ENCODE data around the gene TSPAN18. TPM values are rescaled to one million over a fixed set of nuclear protein-coding genes. Genes with fewer than 3 reads are reported as not detected.

Gene TSPAN18
- total and polyA plus RNA-seq, 9 donors, result 2.1 to 35.3 (median 14.4) TPM

DNA sequence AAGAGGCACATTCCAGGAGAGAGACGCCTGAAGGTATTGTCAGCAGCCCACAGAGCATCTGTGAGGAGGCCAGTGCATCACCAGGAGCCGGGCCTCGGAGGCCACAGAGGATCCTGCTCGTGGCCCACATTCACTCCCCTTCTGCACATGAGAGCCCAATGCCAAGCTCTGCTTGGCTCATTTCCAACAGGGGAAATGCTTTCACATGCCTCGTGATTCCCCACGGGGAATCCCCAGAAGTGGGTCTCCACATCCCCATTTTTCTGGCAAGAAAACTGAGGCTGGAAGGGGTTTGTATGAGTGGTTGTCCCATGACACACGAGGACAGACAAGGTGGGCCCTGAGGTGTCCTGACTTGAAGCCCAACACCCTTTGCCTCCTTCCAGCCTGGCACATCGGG lies 189.6 kb downstream of the TSPAN18 start:
- intact Hi-C loops (cut with DNase I), result no loop called here
- TF ChIP-seq POLR2A (IDR thresholded peaks at IDR 0.05) (no peak), EP300 (IDR thresholded peaks at IDR 0.05) (no peak)
- TF ChIP-seq, protein P1, sequence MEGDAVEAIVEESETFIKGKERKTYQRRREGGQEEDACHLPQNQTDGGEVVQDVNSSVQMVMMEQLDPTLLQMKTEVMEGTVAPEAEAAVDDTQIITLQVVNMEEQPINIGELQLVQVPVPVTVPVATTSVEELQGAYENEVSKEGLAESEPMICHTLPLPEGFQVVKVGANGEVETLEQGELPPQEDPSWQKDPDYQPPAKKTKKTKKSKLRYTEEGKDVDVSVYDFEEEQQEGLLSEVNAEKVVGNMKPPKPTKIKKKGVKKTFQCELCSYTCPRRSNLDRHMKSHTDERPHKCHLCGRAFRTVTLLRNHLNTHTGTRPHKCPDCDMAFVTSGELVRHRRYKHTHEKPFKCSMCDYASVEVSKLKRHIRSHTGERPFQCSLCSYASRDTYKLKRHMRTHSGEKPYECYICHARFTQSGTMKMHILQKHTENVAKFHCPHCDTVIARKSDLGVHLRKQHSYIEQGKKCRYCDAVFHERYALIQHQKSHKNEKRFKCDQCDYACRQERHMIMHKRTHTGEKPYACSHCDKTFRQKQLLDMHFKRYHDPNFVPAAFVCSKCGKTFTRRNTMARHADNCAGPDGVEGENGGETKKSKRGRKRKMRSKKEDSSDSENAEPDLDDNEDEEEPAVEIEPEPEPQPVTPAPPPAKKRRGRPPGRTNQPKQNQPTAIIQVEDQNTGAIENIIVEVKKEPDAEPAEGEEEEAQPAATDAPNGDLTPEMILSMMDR (IDR thresholded peaks at IDR 0.05), result no peak
- H3K4me1 ChIP-seq (ENCODE audit: insufficient read depth), result no peaks in the 10 kb centered on the region
- H3K36me3 ChIP-seq, result no peaks in the 10 kb centered on the region
- H3K9me3 ChIP-seq, result no peaks in the 10 kb centered on the region
- 70 to 77% (median 75%) methylated on average over 8 of the region's 8 CpGs for WGBS, 3 donors
- DNase-seq, result no peak
- no peak overlapping the region for H3K27ac ChIP-seq
- H3K27me3 ChIP-seq, result no peaks in the 10 kb centered on the region
- H3K4me3 ChIP-seq, result no peak overlapping the region

- 77 to 82% (median 80%) methylated on average over 10 of the region's 10 CpGs for WGBS, 3 donors
- TF ChIP-seq, protein P1 (IDR thresholded peaks at IDR 0.05), result no peak
- no peak for TF ChIP-seq POLR2A (IDR thresholded peaks at IDR 0.05)
- no peak for TF ChIP-seq EP300 (IDR thresholded peaks at IDR 0.05)
- no peaks in the 10 kb centered on the region for H3K36me3 ChIP-seq
- intact Hi-C loops (cut with DNase I), result no loop called here
- no peak overlapping the region for H3K27ac ChIP-seq
- H3K9me3 ChIP-seq, result no peaks in the 10 kb centered on the region
- no peaks in the 10 kb centered on the region for H3K4me1 ChIP-seq (ENCODE audit: insufficient read depth)
- H3K4me3 ChIP-seq, result no peak overlapping the region
- no peaks in the 10 kb centered on the region for H3K27me3 ChIP-seq
- DNase-seq, result no peak
Observed at GRCh38 chr11:44916801-44917385, 190.1 kb downstream of the TSPAN18 start.

DNA sequence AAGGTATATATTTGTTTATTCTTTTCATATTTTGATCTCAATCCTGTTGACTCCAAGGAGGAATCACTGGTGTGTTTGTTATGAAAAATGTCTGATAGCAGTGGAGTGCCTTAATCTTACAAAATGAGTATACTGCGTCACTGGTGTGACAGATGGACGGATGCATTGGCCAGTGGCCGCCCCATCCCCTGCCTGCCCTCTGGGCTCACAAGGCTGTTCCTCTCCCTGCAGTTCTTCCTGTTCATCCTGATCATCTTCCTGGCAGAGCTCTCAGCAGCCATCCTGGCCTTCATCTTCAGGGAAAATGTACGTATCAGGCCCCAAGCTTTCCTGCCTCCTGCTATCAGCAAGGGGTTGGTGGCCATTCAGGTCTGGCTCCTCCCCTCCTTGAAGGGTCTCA lies 191.0 kb downstream of the TSPAN18 start:
- 93 to 95% (median 95%) methylated on average over 4 of the region's 4 CpGs for WGBS, 3 donors
- intact Hi-C loops (cut with DNase I), result no loop called here

GRCh38 chr11:44920451-44920850 lies 193.7 kb downstream of the TSPAN18 start:
- intact Hi-C loops (cut with DNase I), result no loop called here
- DNase-seq, result no peak
- H3K9me3 ChIP-seq, result no peaks in the 10 kb centered on the region
- no peaks in the 10 kb centered on the region for H3K4me1 ChIP-seq (ENCODE audit: insufficient read depth)
- no peak overlapping the region for H3K27ac ChIP-seq
- 70 to 77% (median 73%) methylated on average over 7 of the region's 7 CpGs for WGBS, 3 donors
- no peaks in the 10 kb centered on the region for H3K27me3 ChIP-seq
- H3K4me3 ChIP-seq, result no peak overlapping the region
- TF ChIP-seq EP300 (IDR thresholded peaks at IDR 0.05) (no peak), POLR2A (IDR thresholded peaks at IDR 0.05) (no peak)
- TF ChIP-seq, protein P1 (IDR thresholded peaks at IDR 0.05), result no peak
- no peaks in the 10 kb centered on the region for H3K36me3 ChIP-seq

More for the DNA sequence above, 191.0 kb downstream of the TSPAN18 start:
- Histone ChIP-seq H3K36me3 (no peaks in the 10 kb centered on the region), H3K27ac (no peak overlapping the region), H3K4me1 (ENCODE audit: insufficient read depth) (no peaks in the 10 kb centered on the region), H3K4me3 (no peak overlapping the region), H3K27me3 (no peaks in the 10 kb centered on the region), H3K9me3 (no peaks in the 10 kb centered on the region)
- TF ChIP-seq EP300 (IDR thresholded peaks at IDR 0.05), result no peak
- TF ChIP-seq, protein P1 (IDR thresholded peaks at IDR 0.05), result no peak
- TF ChIP-seq POLR2A (IDR thresholded peaks at IDR 0.05), result no peak
- no peak for DNase-seq

All from ovary (tissue), 9 donors.